Neural cell (in vitro differentiated cells): ENCODE data around the gene HOXD1. TPM values are rescaled to one million over a fixed set of nuclear protein-coding genes. Genes with fewer than 3 reads are reported as not detected.

ENCODE experiments used
- H2AFZ ChIP-seq: fragments of 200-600, 300-800 bp; sonication (generic), shearing (Covaris generic); 2 replicates; pipeline ENCODE4 v1.6.0; 2014; ENCODE audit warnings: low read depth, mild to moderate bottlenecking, antibody characterized with exemption, low read length, moderate library complexity
- H3F3A ChIP-seq: fragments of 200-600 bp; shearing (Covaris generic); 2 replicates; pipeline ENCODE4 v1.6.1; 2016; ENCODE audit warnings: mild to moderate bottlenecking, moderate library complexity, mixed read lengths, antibody characterized with exemption, low read length; ENCODE audit not compliant: insufficient read depth, poor library complexity, severe bottlenecking
- H3K27ac ChIP-seq: fragments of 200-600, 300-800 bp; sonication (generic), shearing (Covaris generic); 2 replicates; pipeline ENCODE4 v1.5.1; 2014; ENCODE audit warnings: mild to moderate bottlenecking, low read length, moderate library complexity
- H3K27me3 ChIP-seq: fragments of 300-800, 200-600 bp; sonication (generic), shearing (Covaris generic); 2 replicates; pipeline ENCODE4 v1.6.0; 2014; ENCODE audit warnings: mild to moderate bottlenecking, low read depth, low read length, moderate library complexity; ENCODE audit not compliant: insufficient read depth
- H3K36me3 ChIP-seq: fragments of 300-800, 200-600 bp; sonication (generic), shearing (Covaris generic); 2 replicates; pipeline ENCODE4 v1.5.1; 2014; ENCODE audit warnings: mild to moderate bottlenecking, antibody characterized with exemption, low read length, moderate library complexity; ENCODE audit not compliant: insufficient read depth
- H3K4me2 ChIP-seq: fragments of 300-800, 200-600 bp; sonication (generic), shearing (Covaris generic); 2 replicates; pipeline ENCODE4 v1.6.0; 2014; ENCODE audit warnings: mild to moderate bottlenecking, low read length
- H3K4me3 ChIP-seq: fragments of 300-800, 200-600 bp; sonication (generic), shearing (Covaris generic); 2 replicates; pipeline ENCODE4 v1.5.1; 2014; ENCODE audit warnings: mild to moderate bottlenecking, low read length, moderate library complexity
- H3K79me2 ChIP-seq: fragments of 200-600 bp; shearing (Covaris generic); replicated peaks from 2 replicates; pipeline ENCODE4 v1.6.0; 2014; ENCODE audit warnings: mild to moderate bottlenecking, low read length, moderate library complexity; ENCODE audit not compliant: insufficient read depth
- H3K9ac ChIP-seq: fragments of 300-800, 200-600 bp; sonication (generic), shearing (Covaris generic); 2 replicates; pipeline ENCODE4 v1.6.1; 2016; ENCODE audit warnings: mild to moderate bottlenecking, low read length, mixed read lengths
- H3K9me2 ChIP-seq: fragments of 200-600 bp; shearing (Covaris generic); 2 replicates; pipeline ENCODE4 v1.6.1; 2016; ENCODE audit warnings: mild to moderate bottlenecking, low read length, mixed read lengths; ENCODE audit not compliant: insufficient read depth
- H3K9me3 ChIP-seq: fragments of 200-600, 300-800 bp; sonication (generic), shearing (Covaris generic); 2 replicates; pipeline ENCODE4 v1.6.1; 2016; ENCODE audit warnings: mild to moderate bottlenecking, mixed run types, low read length, moderate library complexity, mixed read lengths
- H4K20me1 ChIP-seq: fragments of 200-600 bp; shearing (Covaris generic); 2 replicates; pipeline ENCODE4 v1.6.1; 2016; ENCODE audit warnings: mild to moderate bottlenecking, mixed run types; ENCODE audit not compliant: insufficient read depth
- EP300 ChIP-seq: fragments of 450-650 bp; conservative IDR thresholded peaks from 2 replicates; pipeline ENCODE4 v1.6.1; 2014; ENCODE audit warnings: antibody characterized with exemption, mild to moderate bottlenecking, moderate library complexity; ENCODE audit not compliant: poor library complexity, severe bottlenecking
- EZH2 ChIP-seq: fragments of 200-600, 300-800 bp; shearing (Covaris generic), sonication (generic); IDR thresholded peaks from 2 replicates; pipeline ENCODE4 v1.6.1; 2014; ENCODE audit warnings: antibody characterized with exemption, low read length, borderline replicate concordance, mild to moderate bottlenecking; ENCODE audit not compliant: insufficient read depth, poor library complexity, severe bottlenecking
- MXI1 ChIP-seq: fragments of 450-650 bp; conservative IDR thresholded peaks from 2 replicates; pipeline ENCODE4 v1.6.1; 2014; ENCODE audit warnings: antibody characterized with exemption, mild to moderate bottlenecking; ENCODE audit not compliant: poor library complexity, severe bottlenecking
- POLR2AphosphoS5 ChIP-seq: IDR thresholded peaks from 2 replicates; pipeline ENCODE4 v1.6.1; 2012
- RAD21 ChIP-seq: fragments of 450-650 bp; conservative IDR thresholded peaks from 2 replicates; pipeline ENCODE4 v1.6.1; 2014; ENCODE audit warnings: antibody characterized with exemption, mild to moderate bottlenecking, moderate library complexity
- SMC3 ChIP-seq: fragments of 450-650 bp; conservative IDR thresholded peaks from 2 replicates; pipeline ENCODE4 v1.6.1; 2014; ENCODE audit warnings: antibody characterized with exemption, mild to moderate bottlenecking, moderate library complexity; ENCODE audit not compliant: poor library complexity
- TAF1 ChIP-seq: IDR thresholded peaks from 2 replicates; pipeline ENCODE4 v1.6.1; 2012; ENCODE audit warnings: low read depth
- polyA plus RNA-seq: library from polyadenylated mRNA; depleted of rRNA; stranded (reverse); fragments of >200 nt; gene quantifications from 2 replicates; pipeline ENCODE4 v1.2.3, GENCODE V29; 2014
- TF ChIP-seq, protein P1 (sequence below): fragments of 450-650 bp; IDR thresholded peaks from 2 replicates; pipeline ENCODE4 v1.5.1; 2014; ENCODE audit warnings: antibody characterized with exemption, mild to moderate bottlenecking, moderate library complexity; ENCODE audit not compliant: poor library complexity, severe bottlenecking
- TF ChIP-seq, protein P2 (sequence below): IDR thresholded peaks from 2 replicates; pipeline ENCODE4 v1.6.1; 2012; ENCODE audit warnings: borderline replicate concordance

The HOXD1 gene
- polyA plus RNA-seq, 1 donor from 2014 or later = not detected

DNA sequence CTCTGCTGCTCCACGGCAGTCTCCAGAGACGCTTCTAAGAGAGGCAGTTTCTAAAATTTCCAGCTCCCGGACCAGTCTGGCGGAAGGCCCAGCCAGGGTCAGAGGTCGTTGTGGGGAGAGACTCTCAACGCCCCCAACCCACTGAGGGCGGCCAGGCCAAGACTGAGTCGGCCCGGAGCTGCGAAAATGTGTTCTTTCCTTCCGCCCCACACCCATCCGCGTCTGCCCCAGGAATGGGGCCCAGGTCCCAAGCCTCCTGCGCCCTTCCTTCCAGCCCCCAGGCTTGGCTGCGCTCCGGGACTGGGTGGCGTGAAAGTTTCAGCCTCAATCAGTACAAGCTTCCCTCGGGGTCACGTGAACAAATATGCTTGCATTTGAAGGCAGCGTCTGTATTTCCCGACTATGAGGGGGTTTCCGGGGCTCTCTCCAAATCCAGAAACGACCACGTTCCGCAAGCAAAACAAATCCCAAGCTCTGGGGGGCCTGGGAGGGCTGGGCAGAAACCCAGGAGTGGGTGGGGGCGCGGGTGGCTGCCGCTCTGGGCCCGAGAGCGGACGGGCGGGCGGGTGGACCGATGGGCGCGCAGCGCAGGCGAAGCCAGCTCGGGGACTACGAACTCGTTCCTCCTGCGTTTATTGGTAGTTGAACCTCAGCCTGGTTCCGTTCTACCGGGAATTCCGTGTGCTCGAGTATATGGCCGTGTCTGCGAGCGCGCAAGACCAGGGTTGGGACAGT is 28.1 kb upstream of the HOXD1 start:
- Histone ChIP-seq H3K79me2 (no peaks in the 10 kb centered on the region), H3K36me3 (no peaks in the 10 kb centered on the region), H2AFZ (no peak overlapping the region), H4K20me1 (no peaks in the 10 kb centered on the region), H3K27ac (no peak overlapping the region), H3K9me3 (peaks cover 23% of the 10 kb centered on the region), H3K4me3 (no peak overlapping the region), H3K9me2 (no peaks in the 10 kb centered on the region), H3K4me2 (no peak overlapping the region), H3F3A (no peaks in the 10 kb centered on the region), H3K9ac (no peak overlapping the region), H3K27me3 (peaks cover 100% of the 10 kb centered on the region)
- TF ChIP-seq SMC3 = no peak
- no peak for TF ChIP-seq EP300
- TF ChIP-seq, protein P1, sequence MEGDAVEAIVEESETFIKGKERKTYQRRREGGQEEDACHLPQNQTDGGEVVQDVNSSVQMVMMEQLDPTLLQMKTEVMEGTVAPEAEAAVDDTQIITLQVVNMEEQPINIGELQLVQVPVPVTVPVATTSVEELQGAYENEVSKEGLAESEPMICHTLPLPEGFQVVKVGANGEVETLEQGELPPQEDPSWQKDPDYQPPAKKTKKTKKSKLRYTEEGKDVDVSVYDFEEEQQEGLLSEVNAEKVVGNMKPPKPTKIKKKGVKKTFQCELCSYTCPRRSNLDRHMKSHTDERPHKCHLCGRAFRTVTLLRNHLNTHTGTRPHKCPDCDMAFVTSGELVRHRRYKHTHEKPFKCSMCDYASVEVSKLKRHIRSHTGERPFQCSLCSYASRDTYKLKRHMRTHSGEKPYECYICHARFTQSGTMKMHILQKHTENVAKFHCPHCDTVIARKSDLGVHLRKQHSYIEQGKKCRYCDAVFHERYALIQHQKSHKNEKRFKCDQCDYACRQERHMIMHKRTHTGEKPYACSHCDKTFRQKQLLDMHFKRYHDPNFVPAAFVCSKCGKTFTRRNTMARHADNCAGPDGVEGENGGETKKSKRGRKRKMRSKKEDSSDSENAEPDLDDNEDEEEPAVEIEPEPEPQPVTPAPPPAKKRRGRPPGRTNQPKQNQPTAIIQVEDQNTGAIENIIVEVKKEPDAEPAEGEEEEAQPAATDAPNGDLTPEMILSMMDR = no peak
- peak; percentile 7 for TF ChIP-seq EZH2

DNA sequence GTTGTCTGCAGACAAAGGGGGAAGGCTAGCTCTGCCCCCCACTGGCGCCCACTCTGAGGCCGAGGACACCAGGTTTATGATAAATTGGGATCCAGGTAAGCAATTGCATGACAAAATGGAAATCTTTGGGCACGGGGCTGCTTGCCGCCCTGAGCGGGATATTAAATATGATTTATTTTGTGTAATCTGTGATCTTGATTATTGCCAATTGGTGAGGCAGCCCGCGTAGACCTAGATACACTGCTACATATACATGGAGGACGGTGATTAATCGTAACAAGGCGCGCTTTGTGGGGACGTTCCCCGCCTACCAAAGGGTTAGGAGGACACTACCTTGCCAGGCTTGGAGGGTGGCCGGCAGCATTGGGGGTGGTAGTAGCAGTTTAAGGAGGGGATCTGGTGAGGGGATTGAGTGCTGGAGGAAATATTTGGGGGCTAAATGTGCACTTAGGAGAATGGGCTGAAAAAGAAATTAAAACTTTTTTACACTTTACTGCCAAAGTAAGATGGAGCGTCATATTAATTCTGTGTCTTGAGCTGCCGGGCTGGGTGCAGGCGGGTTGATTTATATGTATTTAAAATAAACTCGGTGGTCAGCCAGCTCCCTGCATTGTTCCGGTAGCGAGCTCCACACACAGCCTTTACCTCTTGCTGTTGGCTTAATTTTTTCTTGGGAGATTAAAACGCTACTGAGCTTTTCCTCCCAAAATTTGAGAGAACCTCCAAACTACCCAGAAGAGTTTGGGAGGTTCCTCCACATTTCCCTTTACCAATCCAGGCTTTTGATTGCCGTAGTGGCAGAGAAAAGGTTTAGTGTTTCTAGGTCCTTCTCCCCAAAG is 27.3 kb upstream of the HOXD1 start:
- Histone ChIP-seq H3K27me3 (peaks cover 100% of the 10 kb centered on the region), H3K9ac (no peak overlapping the region), H3K79me2 (no peaks in the 10 kb centered on the region), H4K20me1 (no peaks in the 10 kb centered on the region), H3K4me3 (no peak overlapping the region), H3K27ac (no peak overlapping the region), H3K9me3 (peaks cover 23% of the 10 kb centered on the region), H2AFZ (no peak overlapping the region), H3F3A (no peaks in the 10 kb centered on the region), H3K36me3 (no peaks in the 10 kb centered on the region), H3K9me2 (no peaks in the 10 kb centered on the region), H3K4me2 (no peak overlapping the region)
- TF ChIP-seq RAD21 (no peak), MXI1 (no peak), SMC3 (no peak), POLR2AphosphoS5 (no peak), EZH2 (no peak), TAF1 (no peak), EP300 (no peak)
- TF ChIP-seq, protein P2, sequence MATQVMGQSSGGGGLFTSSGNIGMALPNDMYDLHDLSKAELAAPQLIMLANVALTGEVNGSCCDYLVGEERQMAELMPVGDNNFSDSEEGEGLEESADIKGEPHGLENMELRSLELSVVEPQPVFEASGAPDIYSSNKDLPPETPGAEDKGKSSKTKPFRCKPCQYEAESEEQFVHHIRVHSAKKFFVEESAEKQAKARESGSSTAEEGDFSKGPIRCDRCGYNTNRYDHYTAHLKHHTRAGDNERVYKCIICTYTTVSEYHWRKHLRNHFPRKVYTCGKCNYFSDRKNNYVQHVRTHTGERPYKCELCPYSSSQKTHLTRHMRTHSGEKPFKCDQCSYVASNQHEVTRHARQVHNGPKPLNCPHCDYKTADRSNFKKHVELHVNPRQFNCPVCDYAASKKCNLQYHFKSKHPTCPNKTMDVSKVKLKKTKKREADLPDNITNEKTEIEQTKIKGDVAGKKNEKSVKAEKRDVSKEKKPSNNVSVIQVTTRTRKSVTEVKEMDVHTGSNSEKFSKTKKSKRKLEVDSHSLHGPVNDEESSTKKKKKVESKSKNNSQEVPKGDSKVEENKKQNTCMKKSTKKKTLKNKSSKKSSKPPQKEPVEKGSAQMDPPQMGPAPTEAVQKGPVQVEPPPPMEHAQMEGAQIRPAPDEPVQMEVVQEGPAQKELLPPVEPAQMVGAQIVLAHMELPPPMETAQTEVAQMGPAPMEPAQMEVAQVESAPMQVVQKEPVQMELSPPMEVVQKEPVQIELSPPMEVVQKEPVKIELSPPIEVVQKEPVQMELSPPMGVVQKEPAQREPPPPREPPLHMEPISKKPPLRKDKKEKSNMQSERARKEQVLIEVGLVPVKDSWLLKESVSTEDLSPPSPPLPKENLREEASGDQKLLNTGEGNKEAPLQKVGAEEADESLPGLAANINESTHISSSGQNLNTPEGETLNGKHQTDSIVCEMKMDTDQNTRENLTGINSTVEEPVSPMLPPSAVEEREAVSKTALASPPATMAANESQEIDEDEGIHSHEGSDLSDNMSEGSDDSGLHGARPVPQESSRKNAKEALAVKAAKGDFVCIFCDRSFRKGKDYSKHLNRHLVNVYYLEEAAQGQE = no peak
- TF ChIP-seq, protein P1 = no peak
